Activated T-cell treated with anti-CD3 and anti-CD28 coated beads, Interleukin-2, amount 50 U/mL, for 72 hours (primary cell): ENCODE data around the gene ITSN2. TPM values are rescaled to one million over a fixed set of nuclear protein-coding genes. Genes with fewer than 3 reads are reported as not detected.
"Not testable (repeated sequence)": the region's sequence is repeated elsewhere in the genome, so short reads cannot be mapped to it uniquely, and the experiment has no call there.

Experiments used
- ATAC-seq, 2 donors: fragments of 150-1000 bp; cut with Tn5 transposase; replicated peaks in 1 of 2; 2 replicates each; pipeline ENCODE4 v1.10.0; 2021; ENCODE audit warnings: moderate library complexity in 2 of 2, mild to moderate bottlenecking in 1 of 2
- DNase-seq, 2 donors: peaks; one replicate each; pipeline ENCODE4 v3.0.0; 2021 to 2022; ENCODE audit warnings: mixed read lengths in 1 of 2
- H3K27ac Mint-ChIP-seq: one replicate; pipeline ENCODE4 v1.8.0; 2022; ENCODE audit warnings: mild to moderate bottlenecking, moderate library complexity, mixed read lengths
- H3K27me3 Mint-ChIP-seq: one replicate; pipeline ENCODE4 v1.8.0; 2022; ENCODE audit warnings: low read depth, mixed read lengths
- H3K36me3 Mint-ChIP-seq, 2 donors: one replicate each; pipeline ENCODE4 v1.8.0; 2022; ENCODE audit warnings: mixed read lengths in 2 of 2, mild to moderate bottlenecking in 1 of 2; ENCODE audit not compliant: insufficient read depth in 2 of 2
- H3K4me1 Mint-ChIP-seq: one replicate; pipeline ENCODE4 v1.8.0; 2022; ENCODE audit warnings: low read depth, mixed read lengths
- H3K4me3 Mint-ChIP-seq, 2 donors: one replicate each; pipeline ENCODE4 v1.8.0; 2022; ENCODE audit warnings: mild to moderate bottlenecking in 2 of 2, mixed read lengths in 2 of 2, moderate library complexity in 2 of 2
- H3K9me3 Mint-ChIP-seq, 2 donors: one replicate each; pipeline ENCODE4 v1.8.0; 2022; ENCODE audit warnings: mixed read lengths in 2 of 2
- total RNA-seq, 2 donors: library from RNA; stranded (reverse); gene quantifications; one replicate each; pipeline ENCODE4 v1.2.3, GENCODE V29; 2022

The ITSN2 gene
- total RNA-seq, 2 donors from 2014 or later = 63.4 to 72.4 TPM

- Mint-ChIP-seq H3K4me3 (no peak overlapping the region), H3K4me1 (peaks cover 68% of the 10 kb centered on the region), H3K27me3 (no peaks in the 10 kb centered on the region), H3K9me3 (peaks cover 0 to 2% of the 10 kb centered on the region in 2 donors), H3K36me3 (no peaks in the 10 kb centered on the region), H3K27ac (no peak overlapping the region)
- no peak for ATAC-seq
- DNase-seq = no peak
Observed at GRCh38 chr2:24339856-24340262, 20.5 kb downstream of the ITSN2 start.

GRCh38 chr2:24339098-24339497, 21.2 kb downstream of the ITSN2 start:
- DNase-seq, H3K27ac Mint-ChIP-seq, H3K27me3 Mint-ChIP-seq, H3K9me3 Mint-ChIP-seq, ATAC-seq, H3K4me3 Mint-ChIP-seq, H3K36me3 Mint-ChIP-seq: not testable (repeated sequence)
- H3K4me1 Mint-ChIP-seq = peaks cover 73% of the 10 kb centered on the region

- Mint-ChIP-seq H3K36me3 (no peaks in the 10 kb centered on the region), H3K4me1 (peaks cover 65% of the 10 kb centered on the region), H3K27ac (peak overlapping the region; percentile 26), H3K9me3 (peaks cover 0 to 2% of the 10 kb centered on the region in 2 donors), H3K4me3 (no peak overlapping the region), H3K27me3 (no peaks in the 10 kb centered on the region)
- DNase-seq (no peak), ATAC-seq (no peak)
Observed at GRCh38 chr2:24337890-24338289, 22.4 kb downstream of the ITSN2 start.

- Mint-ChIP-seq H3K9me3 (peaks cover 0 to 2% of the 10 kb centered on the region in 2 donors), H3K4me3 (no peak overlapping the region), H3K4me1 (peaks cover 54% of the 10 kb centered on the region), H3K27me3 (no peaks in the 10 kb centered on the region), H3K36me3 (no peaks in the 10 kb centered on the region), H3K27ac (peak overlapping the region; percentile 27)
- ATAC-seq (no peak), DNase-seq (no peak)
Observed at GRCh38 chr2:24336811-24337210, 23.5 kb downstream of the ITSN2 start.

- H3K36me3 Mint-ChIP-seq = no peaks in the 10 kb centered on the region
- no peak overlapping the region for H3K4me3 Mint-ChIP-seq
- DNase-seq (no peak), ATAC-seq (no peak)
- no peaks in the 10 kb centered on the region for H3K27me3 Mint-ChIP-seq
- H3K9me3 Mint-ChIP-seq = peaks cover 0 to 2% of the 10 kb centered on the region in 2 donors
- H3K4me1 Mint-ChIP-seq = peaks cover 38% of the 10 kb centered on the region
- H3K27ac Mint-ChIP-seq = no peak overlapping the region
Observed at GRCh38 chr2:24334245-24334633, 26.1 kb downstream of the ITSN2 start.

GRCh38 chr2:24332791-24333540, 27.4 kb downstream of the ITSN2 start:
- Mint-ChIP-seq H3K4me3 (no peak overlapping the region), H3K27me3 (no peaks in the 10 kb centered on the region), H3K36me3 (no peaks in the 10 kb centered on the region), H3K4me1 (peaks cover 27% of the 10 kb centered on the region), H3K27ac (no peak overlapping the region), H3K9me3 (peaks cover 0 to 2% of the 10 kb centered on the region in 2 donors)
- ATAC-seq (no peak), DNase-seq (no peak)

GRCh38 chr2:24330161-24330560, 30.2 kb downstream of the ITSN2 start:
- Mint-ChIP-seq H3K27ac (no peak overlapping the region), H3K4me1 (peaks cover 14% of the 10 kb centered on the region), H3K4me3 (no peak overlapping the region), H3K9me3 (no peaks in the 10 kb centered on the region), H3K27me3 (no peaks in the 10 kb centered on the region), H3K36me3 (no peaks in the 10 kb centered on the region)
- ATAC-seq = no peak
- no peak for DNase-seq

GRCh38 chr2:24329700-24330099, 30.6 kb downstream of the ITSN2 start:
- Mint-ChIP-seq H3K4me3 (no peak overlapping the region), H3K27me3 (no peaks in the 10 kb centered on the region), H3K27ac (no peak overlapping the region), H3K36me3 (no peaks in the 10 kb centered on the region), H3K4me1 (peaks cover 14% of the 10 kb centered on the region), H3K9me3 (no peaks in the 10 kb centered on the region)
- ATAC-seq (no peak), DNase-seq (no peak)

GRCh38 chr2:24328010-24328409, 32.3 kb downstream of the ITSN2 start:
- Mint-ChIP-seq H3K4me1 (peaks cover 7% of the 10 kb centered on the region), H3K4me3 (no peak overlapping the region), H3K9me3 (no peaks in the 10 kb centered on the region), H3K36me3 (no peaks in the 10 kb centered on the region), H3K27ac (no peak overlapping the region), H3K27me3 (no peaks in the 10 kb centered on the region)
- ATAC-seq (no peak), DNase-seq (no peak)

- ATAC-seq (peak; percentile 56 to 65), DNase-seq (no peak)
- H3K4me3 Mint-ChIP-seq = no peak overlapping the region
- peaks cover 35% of the 10 kb centered on the region for H3K4me1 Mint-ChIP-seq
- H3K27ac Mint-ChIP-seq = peak overlapping the region; percentile 18
- H3K27me3 Mint-ChIP-seq = no peaks in the 10 kb centered on the region
- no peaks in the 10 kb centered on the region for H3K36me3 Mint-ChIP-seq
- no peaks in the 10 kb centered on the region for H3K9me3 Mint-ChIP-seq
Observed at GRCh38 chr2:24317491-24317920, 42.8 kb downstream of the ITSN2 start.

GRCh38 chr2:24315669-24316068, 44.7 kb downstream of the ITSN2 start:
- ATAC-seq (peak; percentile 73 to 79), DNase-seq (peak; percentile 6 to 19)
- Mint-ChIP-seq H3K4me3 (peak overlapping the region in 1 of 2 donors; percentile 46), H3K4me1 (peaks cover 35% of the 10 kb centered on the region), H3K36me3 (no peaks in the 10 kb centered on the region), H3K27ac (peak overlapping the region; percentile 21), H3K27me3 (no peaks in the 10 kb centered on the region), H3K9me3 (no peaks in the 10 kb centered on the region)

- Mint-ChIP-seq H3K4me3 (peak overlapping the region in 1 of 2 donors; percentile 20), H3K9me3 (no peaks in the 10 kb centered on the region), H3K27me3 (no peaks in the 10 kb centered on the region), H3K4me1 (peaks cover 35% of the 10 kb centered on the region), H3K27ac (peak overlapping the region; percentile 3), H3K36me3 (peaks cover 0 to 2% of the 10 kb centered on the region in 2 donors)
- ATAC-seq (peak; percentile 41 to 61), DNase-seq (no peak)
Observed at GRCh38 chr2:24313744-24314632, 46.3 kb downstream of the ITSN2 start.

- Mint-ChIP-seq H3K27me3 (no peaks in the 10 kb centered on the region), H3K4me3 (no peak overlapping the region), H3K9me3 (no peaks in the 10 kb centered on the region), H3K36me3 (peaks cover 2 to 5% of the 10 kb centered on the region in 2 donors), H3K27ac (no peak overlapping the region), H3K4me1 (no peaks in the 10 kb centered on the region)
- no peak for ATAC-seq
- DNase-seq = no peak
Observed at GRCh38 chr2:24307961-24308360, 52.4 kb downstream of the ITSN2 start.
